Fibroblast of pulmonary artery (primary cell): ENCODE data around the gene PACSIN1.
"Not testable (repeated sequence)": the region's sequence is repeated elsewhere in the genome, so short reads cannot be mapped to it uniquely, and the experiment has no call there.

Experiments used
- DNase-seq: peaks from one replicate; pipeline ENCODE4 v3.0.0-alpha.2; 2010; ENCODE audit warnings: low read depth
- H3K4me3 ChIP-seq: replicated peaks from 2 replicates; pipeline ENCODE4 v1.5.1; 2011; ENCODE audit warnings: low read depth, mild to moderate bottlenecking, control low read depth, low read length, moderate library complexity
- TF ChIP-seq, protein P1 (sequence below): IDR thresholded peaks from 2 replicates; pipeline ENCODE4 v1.5.1; 2011; ENCODE audit warnings: mild to moderate bottlenecking, control low read depth, low read length, inconsistent platforms; ENCODE audit errors: missing control alignments

PACSIN1 gene

GRCh38 chr6:34474754-34475153 is 8.9 kb downstream of the PACSIN1 start:
- DNase-seq = no peak
- TF ChIP-seq, protein P1, sequence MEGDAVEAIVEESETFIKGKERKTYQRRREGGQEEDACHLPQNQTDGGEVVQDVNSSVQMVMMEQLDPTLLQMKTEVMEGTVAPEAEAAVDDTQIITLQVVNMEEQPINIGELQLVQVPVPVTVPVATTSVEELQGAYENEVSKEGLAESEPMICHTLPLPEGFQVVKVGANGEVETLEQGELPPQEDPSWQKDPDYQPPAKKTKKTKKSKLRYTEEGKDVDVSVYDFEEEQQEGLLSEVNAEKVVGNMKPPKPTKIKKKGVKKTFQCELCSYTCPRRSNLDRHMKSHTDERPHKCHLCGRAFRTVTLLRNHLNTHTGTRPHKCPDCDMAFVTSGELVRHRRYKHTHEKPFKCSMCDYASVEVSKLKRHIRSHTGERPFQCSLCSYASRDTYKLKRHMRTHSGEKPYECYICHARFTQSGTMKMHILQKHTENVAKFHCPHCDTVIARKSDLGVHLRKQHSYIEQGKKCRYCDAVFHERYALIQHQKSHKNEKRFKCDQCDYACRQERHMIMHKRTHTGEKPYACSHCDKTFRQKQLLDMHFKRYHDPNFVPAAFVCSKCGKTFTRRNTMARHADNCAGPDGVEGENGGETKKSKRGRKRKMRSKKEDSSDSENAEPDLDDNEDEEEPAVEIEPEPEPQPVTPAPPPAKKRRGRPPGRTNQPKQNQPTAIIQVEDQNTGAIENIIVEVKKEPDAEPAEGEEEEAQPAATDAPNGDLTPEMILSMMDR = no peak
- no peak overlapping the region for H3K4me3 ChIP-seq

- TF ChIP-seq, protein P1 = no peak
- H3K4me3 ChIP-seq = no peak overlapping the region
- DNase-seq = no peak
Measured at GRCh38 chr6:34475238-34475682, 9.4 kb downstream of the PACSIN1 start.

DNA sequence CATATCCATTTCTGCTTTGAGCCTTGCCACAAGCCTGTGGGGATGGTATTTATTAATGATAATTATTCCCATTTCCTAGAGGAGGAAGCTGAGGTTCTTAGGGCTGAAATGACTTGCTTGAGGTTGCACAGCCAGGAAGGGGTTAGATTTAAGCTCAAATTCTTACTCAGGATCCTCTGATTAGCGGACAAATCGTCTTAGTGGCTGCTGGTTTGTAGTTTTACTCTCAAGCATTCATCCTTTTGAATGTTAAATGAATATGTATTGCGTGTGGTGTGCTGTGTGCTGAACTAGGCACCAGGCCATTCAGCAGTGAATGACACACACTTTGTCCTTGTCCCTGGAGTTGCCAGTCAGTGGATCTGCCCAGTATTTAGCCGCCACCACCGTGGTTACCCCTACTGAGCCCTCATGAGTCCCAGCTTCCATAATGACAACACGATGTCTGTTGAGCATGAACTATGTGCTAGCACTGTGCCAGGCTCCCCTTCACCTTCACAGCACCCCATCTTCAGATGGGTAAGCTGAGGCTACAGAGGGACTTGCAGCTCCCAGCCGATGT is 10.0 kb downstream of the PACSIN1 start:
- no peak for DNase-seq
- H3K4me3 ChIP-seq = no peak overlapping the region
- TF ChIP-seq, protein P1 = no peak

GRCh38 chr6:34476447-34476846 is 10.6 kb downstream of the PACSIN1 start:
- DNase-seq = no peak
- H3K4me3 ChIP-seq = no peak overlapping the region
- TF ChIP-seq, protein P1 = no peak

DNA sequence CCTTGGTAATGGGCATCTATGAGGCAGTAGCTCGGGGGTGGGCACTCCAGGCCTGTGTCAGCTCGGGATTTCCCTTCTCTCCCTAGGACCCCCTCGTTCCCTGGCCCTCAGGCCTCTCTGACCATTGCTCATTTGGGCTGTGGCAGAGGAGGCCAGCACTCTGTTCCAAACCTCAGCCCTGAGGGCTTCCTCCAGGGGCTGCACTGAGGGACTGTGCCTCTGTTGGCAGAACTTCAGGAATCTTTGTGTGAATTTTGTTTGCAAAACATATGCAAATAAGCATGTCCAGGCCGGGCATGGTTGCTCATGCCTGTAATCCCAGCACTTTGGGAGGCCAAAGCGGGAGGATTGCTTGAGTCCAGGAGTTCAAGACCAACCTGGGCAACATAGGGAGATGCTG is 11.0 kb downstream of the PACSIN1 start:
- TF ChIP-seq, protein P1 = no peak
- H3K4me3 ChIP-seq = no peak overlapping the region
- DNase-seq = no peak

DNA sequence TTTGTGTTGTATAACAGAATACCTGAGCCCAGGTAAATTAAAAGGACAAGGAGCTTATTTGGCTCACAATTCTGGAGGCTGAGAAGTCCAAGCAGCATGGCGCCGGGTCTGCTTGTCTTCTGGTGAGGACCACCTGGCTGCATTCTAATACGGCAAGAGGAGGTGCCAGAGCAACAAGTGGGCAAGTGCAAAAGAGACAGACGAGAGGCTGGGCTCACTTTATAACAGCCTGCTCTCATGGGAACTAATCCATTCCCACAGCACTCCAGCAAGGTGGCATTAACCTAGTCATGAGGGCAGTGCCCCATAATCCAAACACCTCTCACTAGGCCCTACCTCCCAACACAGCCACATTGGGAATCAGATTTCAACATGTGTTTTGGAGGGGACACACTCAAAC is 12.9 kb downstream of the PACSIN1 start:
- TF ChIP-seq, protein P1 = no peak
- no peak overlapping the region for H3K4me3 ChIP-seq
- no peak for DNase-seq

DNA sequence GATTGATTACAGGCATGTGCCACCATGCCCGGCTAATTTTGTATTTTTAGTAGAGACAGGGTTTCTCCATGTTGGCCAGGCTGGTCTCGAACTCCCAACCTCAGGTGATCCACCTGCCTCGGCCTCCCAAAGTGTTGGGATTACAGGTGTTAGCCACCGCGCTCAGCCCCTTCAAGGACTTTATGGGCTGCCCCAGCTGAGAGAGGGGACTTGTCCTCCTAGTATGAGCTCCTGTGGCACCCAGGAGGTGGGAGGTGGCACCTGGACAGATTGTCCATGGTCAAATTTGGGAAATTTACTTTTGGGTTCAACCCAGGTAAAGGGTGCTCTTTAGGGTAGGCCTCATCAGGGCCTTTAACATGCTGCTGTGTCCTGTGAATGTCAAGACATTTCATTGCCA is 17.9 kb downstream of the PACSIN1 start:
- H3K4me3 ChIP-seq, DNase-seq: not testable (repeated sequence)
